KMS-11 (cell line): ENCODE data around the gene PLOD2.

Experiments
- H2AFZ ChIP-seq: fragments of 200-600 bp; sonication (generic); 2 replicates; pipeline ENCODE4 v1.6.1; 2016; ENCODE audit warnings: antibody characterized with exemption, mixed run types, low read depth
- H3K27ac ChIP-seq: fragments of 200-600 bp; sonication (generic); 2 replicates; pipeline ENCODE4 v1.6.1; 2016; ENCODE audit warnings: mild to moderate bottlenecking, mixed run types
- H3K27me3 ChIP-seq: fragments of 200-600 bp; sonication (generic); 2 replicates; pipeline ENCODE4 v1.6.1; 2017; ENCODE audit warnings: mild to moderate bottlenecking, low read depth, mixed run types, moderate library complexity; ENCODE audit not compliant: insufficient read depth
- H3K36me3 ChIP-seq: fragments of 200-600 bp; sonication (generic); 2 replicates; pipeline ENCODE4 v1.6.1; 2017; ENCODE audit warnings: mild to moderate bottlenecking, mixed run types; ENCODE audit not compliant: insufficient read depth
- H3K4me1 ChIP-seq: fragments of 200-600 bp; sonication (generic); 2 replicates; pipeline ENCODE4 v1.6.1; 2016; ENCODE audit warnings: mild to moderate bottlenecking, low read depth, mixed run types; ENCODE audit not compliant: poor library complexity, severe bottlenecking
- H3K4me2 ChIP-seq: fragments of 200-600 bp; sonication (generic); 2 replicates; pipeline ENCODE4 v1.7.0; 2016; ENCODE audit warnings: mild to moderate bottlenecking, mixed run types
- H3K4me3 ChIP-seq: fragments of 200-600 bp; sonication (generic); IDR thresholded peaks from 2 replicates; pipeline ENCODE4 v1.6.1; 2017; ENCODE audit warnings: low read depth, low read length, mixed read lengths; ENCODE audit not compliant: insufficient read depth
- H3K79me2 ChIP-seq: fragments of 200-600 bp; sonication (generic); 2 replicates; pipeline ENCODE4 v1.6.1; 2016; ENCODE audit warnings: low read depth, mixed run types; ENCODE audit not compliant: insufficient read depth
- H3K9ac ChIP-seq: fragments of 200-600 bp; sonication (generic); 2 replicates; pipeline ENCODE4 v1.6.1; 2016; ENCODE audit warnings: mild to moderate bottlenecking, mixed run types
- H4K20me1 ChIP-seq: fragments of 200-600 bp; sonication (generic); 2 replicates; pipeline ENCODE4 v1.6.1; 2016; ENCODE audit warnings: mild to moderate bottlenecking, mixed run types; ENCODE audit not compliant: insufficient read depth
- TF ChIP-seq, protein P1 (sequence below): fragments of 200-600 bp; sonication (generic); conservative IDR thresholded peaks from 2 replicates; pipeline ENCODE4 v1.6.1; 2017; ENCODE audit warnings: low read depth, mild to moderate bottlenecking, antibody characterized with exemption, low read length, moderate library complexity, mixed read lengths

Gene PLOD2

DNA sequence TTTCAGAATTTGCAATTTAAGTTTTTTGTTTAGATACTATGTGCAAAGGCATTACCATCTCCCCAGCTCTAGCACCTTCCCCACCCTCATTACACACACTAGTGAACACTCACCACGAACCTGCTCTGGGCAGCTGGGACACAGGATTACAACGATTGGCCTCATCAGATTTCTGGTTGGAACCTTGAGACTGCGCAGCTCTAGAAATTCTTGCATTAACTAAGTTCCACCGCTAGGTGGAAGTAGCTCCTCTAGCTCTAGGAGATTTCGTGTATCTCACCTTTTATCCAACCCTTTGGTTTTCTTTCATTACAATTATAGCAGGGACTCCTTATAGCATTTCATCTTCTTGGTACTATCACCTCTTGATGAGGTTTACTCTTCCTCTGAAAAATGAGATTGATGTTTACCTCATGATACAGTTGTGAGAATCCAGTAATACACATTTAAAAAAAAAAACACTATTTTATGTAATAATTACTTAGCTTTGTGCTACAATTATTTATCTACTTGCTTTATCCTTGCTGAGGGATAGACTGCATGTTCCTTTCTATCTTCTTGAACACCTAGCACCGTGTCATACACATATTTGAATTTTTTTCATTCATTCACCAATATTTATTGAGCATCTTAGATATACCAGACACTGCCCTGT is 28.7 kb upstream of the PLOD2 start:
- Histone ChIP-seq H3K27ac (no peak overlapping the region), H3K4me1 (peaks cover 6% of the 10 kb centered on the region), H3K9ac (no peak overlapping the region), H3K27me3 (no peaks in the 10 kb centered on the region), H3K4me2 (peak overlapping the region; percentile 24; the same call in 1 of the 2 replicates), H2AFZ (peak overlapping the region; percentile 34; the same call in 1 of the 2 replicates), H4K20me1 (no peaks in the 10 kb centered on the region), H3K79me2 (no peaks in the 10 kb centered on the region), H3K36me3 (no peaks in the 10 kb centered on the region), H3K4me3 (no peak overlapping the region)
- TF ChIP-seq, protein P1, sequence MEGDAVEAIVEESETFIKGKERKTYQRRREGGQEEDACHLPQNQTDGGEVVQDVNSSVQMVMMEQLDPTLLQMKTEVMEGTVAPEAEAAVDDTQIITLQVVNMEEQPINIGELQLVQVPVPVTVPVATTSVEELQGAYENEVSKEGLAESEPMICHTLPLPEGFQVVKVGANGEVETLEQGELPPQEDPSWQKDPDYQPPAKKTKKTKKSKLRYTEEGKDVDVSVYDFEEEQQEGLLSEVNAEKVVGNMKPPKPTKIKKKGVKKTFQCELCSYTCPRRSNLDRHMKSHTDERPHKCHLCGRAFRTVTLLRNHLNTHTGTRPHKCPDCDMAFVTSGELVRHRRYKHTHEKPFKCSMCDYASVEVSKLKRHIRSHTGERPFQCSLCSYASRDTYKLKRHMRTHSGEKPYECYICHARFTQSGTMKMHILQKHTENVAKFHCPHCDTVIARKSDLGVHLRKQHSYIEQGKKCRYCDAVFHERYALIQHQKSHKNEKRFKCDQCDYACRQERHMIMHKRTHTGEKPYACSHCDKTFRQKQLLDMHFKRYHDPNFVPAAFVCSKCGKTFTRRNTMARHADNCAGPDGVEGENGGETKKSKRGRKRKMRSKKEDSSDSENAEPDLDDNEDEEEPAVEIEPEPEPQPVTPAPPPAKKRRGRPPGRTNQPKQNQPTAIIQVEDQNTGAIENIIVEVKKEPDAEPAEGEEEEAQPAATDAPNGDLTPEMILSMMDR = peak; percentile 84

DNA sequence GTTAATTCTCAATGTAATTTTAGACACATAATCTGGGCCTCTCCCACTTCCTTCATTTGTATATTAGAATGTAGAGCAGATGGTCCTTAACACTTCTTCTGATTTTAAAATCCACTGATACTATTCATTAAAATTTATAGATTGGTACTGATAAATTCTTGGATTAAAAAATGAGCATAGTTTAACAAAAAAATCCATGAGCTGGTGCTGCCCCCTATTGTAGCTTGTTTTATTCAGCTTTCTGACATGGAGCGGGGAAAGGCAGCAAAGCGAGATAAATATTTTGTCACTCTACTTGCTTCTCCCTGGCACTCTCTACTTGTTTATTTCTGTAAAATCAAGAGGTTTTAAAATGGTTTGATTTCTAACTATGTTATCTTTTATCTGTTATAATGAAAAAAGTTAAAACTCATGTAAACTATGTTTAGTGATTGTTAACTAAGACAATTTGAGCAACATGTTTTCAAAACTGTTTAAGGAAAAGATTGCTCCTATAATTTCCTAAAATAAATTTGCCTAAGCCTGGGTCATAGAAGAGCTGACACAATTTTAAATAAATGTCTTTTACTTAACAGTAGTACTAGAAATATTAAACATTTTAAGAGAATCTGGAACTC is 26.5 kb upstream of the PLOD2 start:
- Histone ChIP-seq H3K27me3 (no peaks in the 10 kb centered on the region), H3K4me3 (no peak overlapping the region), H4K20me1 (no peaks in the 10 kb centered on the region), H3K79me2 (no peaks in the 10 kb centered on the region), H3K27ac (no peak overlapping the region), H3K4me1 (peaks cover 6% of the 10 kb centered on the region), H3K4me2 (no peak overlapping the region), H2AFZ (no peak overlapping the region), H3K9ac (no peak overlapping the region), H3K36me3 (no peaks in the 10 kb centered on the region)
- TF ChIP-seq, protein P1 = peak; percentile 73

DNA sequence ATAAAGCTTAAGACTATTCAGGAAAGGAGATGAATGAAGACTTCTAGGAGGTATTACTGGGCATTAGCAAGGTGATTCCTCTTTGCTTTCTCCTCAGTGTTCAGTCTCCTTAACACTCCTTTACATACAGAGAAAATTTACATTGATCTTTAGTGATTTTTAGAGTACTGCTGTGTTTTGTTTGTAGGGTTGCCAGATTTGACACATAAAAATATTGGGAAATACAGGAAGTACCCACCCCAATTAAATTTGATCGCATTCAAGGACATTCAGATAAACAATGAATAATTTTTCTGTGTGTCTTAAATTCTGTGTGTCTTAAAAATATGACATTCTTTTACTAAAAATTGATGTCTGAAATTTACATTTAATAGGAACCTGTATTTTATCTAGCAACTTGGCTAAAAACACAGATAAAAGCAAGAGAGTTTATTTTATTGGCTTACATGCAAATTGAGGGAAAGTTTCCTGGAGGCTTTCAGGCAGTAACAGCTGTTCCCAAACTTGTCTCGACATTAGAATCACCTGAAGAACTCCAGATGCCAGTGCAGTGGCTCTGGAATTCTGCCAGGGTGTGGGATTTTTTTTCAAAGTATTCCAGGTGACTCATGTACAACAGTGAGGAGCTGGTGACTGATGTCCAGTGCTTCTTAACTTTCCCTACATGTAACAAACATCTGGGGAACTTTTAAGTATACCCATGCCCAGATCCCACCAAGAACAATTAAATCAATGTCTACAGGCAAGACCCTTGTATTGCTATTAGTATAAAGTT is 23.4 kb upstream of the PLOD2 start:
- H3K79me2 ChIP-seq = no peaks in the 10 kb centered on the region
- H3K36me3 ChIP-seq = no peaks in the 10 kb centered on the region
- H2AFZ ChIP-seq = no peak overlapping the region
- no peaks in the 10 kb centered on the region for H3K27me3 ChIP-seq
- TF ChIP-seq, protein P1 = no peak
- H3K4me2 ChIP-seq = no peak overlapping the region
- no peaks in the 10 kb centered on the region for H4K20me1 ChIP-seq
- no peak overlapping the region for H3K4me3 ChIP-seq
- H3K9ac ChIP-seq = no peak overlapping the region
- no peak overlapping the region for H3K27ac ChIP-seq
- peaks cover 6% of the 10 kb centered on the region for H3K4me1 ChIP-seq

DNA sequence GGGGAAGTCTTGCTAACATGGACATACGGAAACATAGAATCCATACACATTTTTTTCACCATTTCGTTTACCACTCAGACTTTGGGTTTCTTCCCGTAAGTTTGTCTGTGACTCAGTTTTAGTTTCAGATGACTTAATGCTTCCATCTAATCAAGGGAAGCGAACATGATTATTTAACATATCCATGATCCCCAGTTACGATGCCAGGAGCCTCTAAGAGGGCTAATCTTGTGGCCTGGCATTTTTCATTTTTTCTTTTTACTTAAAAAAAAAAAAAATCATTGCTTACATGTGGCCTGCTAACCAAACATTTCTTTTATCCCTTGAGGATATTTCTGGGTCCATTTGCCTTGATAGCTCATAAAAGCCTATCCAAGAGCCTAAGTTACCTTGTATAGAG is 20.2 kb upstream of the PLOD2 start:
- Histone ChIP-seq H3K36me3 (no peaks in the 10 kb centered on the region), H3K9ac (no peak overlapping the region), H3K4me1 (no peaks in the 10 kb centered on the region), H3K27me3 (no peaks in the 10 kb centered on the region), H4K20me1 (no peaks in the 10 kb centered on the region), H3K4me2 (no peak overlapping the region), H3K79me2 (no peaks in the 10 kb centered on the region), H3K4me3 (no peak overlapping the region), H3K27ac (no peak overlapping the region), H2AFZ (no peak overlapping the region)
- TF ChIP-seq, protein P1 = no peak
